H4 (cell line): Measurements from ENCODE around the gene SNX10. TPM values are rescaled to one million over a fixed set of nuclear protein-coding genes. Genes with fewer than 3 reads are reported as not detected.

Experiments
- DNase-seq: peaks from one replicate; pipeline ENCODE4 v3.0.0-alpha.2; 2015; ENCODE audit warnings: low spot score
- total RNA-seq: library from RNA; depleted of rRNA; stranded (reverse); fragments of >200 nt; shearing (Covaris generic); gene quantifications from 2 replicates; pipeline ENCODE4 v1.2.3, GENCODE V29; 2014

SNX10 gene
- total RNA-seq, 1 experiment from 2014 or later = 38.2 TPM

GRCh38 chr7:26298472-26299058 lies 6.9 kb downstream of the SNX10 start:
- DNase-seq = no peak

DNA sequence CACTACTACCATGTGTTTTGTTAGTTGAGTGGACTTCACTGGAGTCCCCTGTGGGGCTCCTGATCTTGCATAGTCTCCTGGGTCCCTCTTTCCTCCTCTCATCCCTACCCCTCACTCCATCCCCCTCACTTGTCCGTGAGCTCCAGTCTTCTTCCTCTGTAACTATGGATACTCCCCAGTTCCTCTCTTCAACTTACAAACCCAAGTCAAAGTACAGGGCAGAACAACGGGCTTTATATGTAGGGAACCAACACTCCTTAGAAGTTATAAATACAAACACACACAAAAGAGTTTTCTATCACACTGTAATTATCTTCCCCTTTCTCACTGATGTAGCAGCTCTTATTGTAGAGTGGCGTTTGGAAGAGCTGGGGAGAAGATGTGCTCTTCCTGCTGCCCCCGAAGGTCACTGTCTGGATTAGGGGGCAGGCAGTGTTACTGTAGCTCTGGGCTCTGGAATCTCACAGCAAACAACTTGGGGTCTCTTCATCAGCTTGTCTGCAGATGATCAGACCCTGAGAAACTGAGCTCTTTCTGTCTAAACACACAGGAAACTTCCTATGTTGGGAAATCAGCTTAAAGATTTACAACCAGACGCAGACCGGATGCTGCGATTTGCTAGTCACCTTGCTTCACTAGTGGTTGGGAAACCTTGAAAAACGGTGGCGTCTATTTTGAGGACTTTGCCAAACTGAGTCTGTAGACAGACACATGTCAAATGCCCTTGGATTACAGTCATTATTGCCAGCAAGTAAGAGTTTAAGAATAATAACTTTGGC lies 13.6 kb downstream of the SNX10 start:
- DNase-seq = no peak

DNA sequence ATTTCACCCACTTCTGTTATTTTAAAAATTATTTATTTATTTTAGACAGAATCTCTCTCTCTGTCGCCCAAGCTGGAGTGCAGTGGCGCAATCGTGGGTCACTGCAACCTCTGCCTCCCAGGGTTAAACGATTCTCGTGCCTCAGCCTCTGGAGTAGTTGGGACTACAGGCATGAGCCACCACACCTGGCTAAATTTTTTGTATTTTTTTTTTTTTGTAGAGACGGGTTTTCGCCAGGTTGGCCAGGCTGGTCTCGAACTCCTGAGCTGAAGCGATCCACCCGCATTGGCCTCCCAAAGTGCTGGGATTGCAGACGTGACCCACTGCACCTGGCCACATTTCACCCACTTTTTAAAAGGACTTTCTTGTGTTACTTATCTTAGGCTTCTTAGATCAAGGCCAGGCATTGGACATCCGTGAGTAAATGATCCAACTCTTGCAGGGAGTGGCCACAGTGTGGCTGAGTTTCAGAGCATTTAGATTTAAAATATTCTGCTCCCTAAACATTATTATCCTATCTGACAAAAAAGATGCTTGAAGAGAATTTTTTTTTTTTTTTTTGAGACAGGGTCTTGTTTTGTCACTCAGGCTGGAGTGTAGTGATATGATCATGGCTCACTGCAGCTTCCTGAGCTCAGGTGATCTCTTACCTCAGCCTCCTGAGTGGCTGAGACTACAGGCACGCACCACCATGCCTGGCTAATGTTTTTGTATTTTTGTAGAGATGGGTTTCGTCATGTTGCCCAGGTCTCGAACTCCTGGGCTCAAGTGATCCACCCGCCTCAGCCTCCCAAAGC lies 14.4 kb downstream of the SNX10 start:
- DNase-seq = no peak

- no peak for DNase-seq
Observed at GRCh38 chr7:26306790-26307189, 15.1 kb downstream of the SNX10 start.

- peak; percentile 86 for DNase-seq
Observed at GRCh38 chr7:26307226-26307625, 15.6 kb downstream of the SNX10 start.

GRCh38 chr7:26307791-26308190 lies 16.1 kb downstream of the SNX10 start:
- no peak for DNase-seq

DNA sequence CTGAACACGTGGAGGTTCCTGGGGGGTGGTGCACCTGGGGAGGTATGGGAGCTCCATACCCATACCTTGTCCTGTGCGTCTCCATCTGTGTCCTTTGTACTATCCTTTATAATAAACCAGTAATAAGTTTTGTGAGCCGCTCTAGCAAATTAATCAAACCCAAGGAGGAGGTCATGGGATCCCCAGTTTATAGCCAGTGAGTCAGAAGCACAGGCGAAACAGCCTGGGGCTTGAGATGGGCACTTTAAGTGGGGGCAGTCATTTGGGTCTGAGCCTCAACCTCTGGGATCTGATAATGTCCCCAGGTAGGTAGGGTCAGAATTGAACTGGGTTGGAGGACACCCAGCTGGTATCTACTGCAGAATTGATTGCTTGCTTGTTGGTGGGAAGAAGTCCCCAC lies 16.9 kb downstream of the SNX10 start:
- no peak for DNase-seq

DNA sequence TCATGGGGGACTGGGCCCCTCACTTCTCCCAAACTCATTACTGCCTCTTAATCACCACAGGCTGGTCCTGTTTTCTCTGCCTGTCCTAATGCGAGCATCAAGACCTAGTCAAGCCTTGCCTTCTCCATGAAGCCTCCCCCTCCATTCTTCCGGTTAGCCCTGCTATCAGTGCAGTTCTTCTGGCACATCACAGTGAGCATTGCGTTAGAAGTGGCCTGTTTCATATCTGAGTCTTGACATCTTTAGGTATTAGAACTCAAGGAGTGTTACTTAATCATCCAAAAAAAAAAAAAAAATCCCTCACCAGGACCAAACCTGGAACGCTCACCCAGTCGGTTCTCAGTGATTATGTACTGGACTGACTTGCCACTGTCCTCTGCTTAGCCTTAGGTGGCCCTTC lies 17.4 kb downstream of the SNX10 start:
- no peak for DNase-seq

GRCh38 chr7:26311798-26312197 lies 20.1 kb downstream of the SNX10 start:
- DNase-seq = no peak

- no peak for DNase-seq
Observed at GRCh38 chr7:26317211-26317610, 25.5 kb downstream of the SNX10 start.

DNA sequence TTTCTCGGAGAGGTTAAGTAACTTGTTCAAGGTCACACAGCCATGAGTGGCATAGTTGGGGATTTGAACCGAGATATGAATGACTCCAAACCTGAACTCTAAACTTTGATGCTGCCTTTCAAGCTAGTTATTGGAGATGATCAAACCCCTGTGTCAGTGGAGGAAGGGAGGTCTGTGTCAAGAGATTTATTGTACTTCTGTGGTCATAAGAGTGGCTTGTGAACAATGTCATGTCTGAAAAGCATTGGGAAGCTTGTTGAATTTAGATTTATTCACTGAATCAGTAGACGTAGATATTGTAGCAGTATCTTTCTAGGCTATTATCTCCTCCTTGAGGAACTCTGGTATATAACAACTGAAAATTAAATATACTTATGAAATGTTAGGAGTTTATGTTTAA lies 27.3 kb downstream of the SNX10 start:
- no peak for DNase-seq

GRCh38 chr7:26319636-26320035 lies 28.0 kb downstream of the SNX10 start:
- DNase-seq = no peak

GRCh38 chr7:26320878-26321277 lies 29.2 kb downstream of the SNX10 start:
- DNase-seq = no peak

- peak; percentile 54 for DNase-seq
Observed at GRCh38 chr7:26321435-26321834, 29.8 kb downstream of the SNX10 start.

GRCh38 chr7:26326211-26326610 lies 34.5 kb downstream of the SNX10 start:
- no peak for DNase-seq

GRCh38 chr7:26328498-26329390 lies 37.1 kb downstream of the SNX10 start:
- no peak for DNase-seq

- no peak for DNase-seq
Observed at GRCh38 chr7:26329520-26330255, 38.0 kb downstream of the SNX10 start.

DNA sequence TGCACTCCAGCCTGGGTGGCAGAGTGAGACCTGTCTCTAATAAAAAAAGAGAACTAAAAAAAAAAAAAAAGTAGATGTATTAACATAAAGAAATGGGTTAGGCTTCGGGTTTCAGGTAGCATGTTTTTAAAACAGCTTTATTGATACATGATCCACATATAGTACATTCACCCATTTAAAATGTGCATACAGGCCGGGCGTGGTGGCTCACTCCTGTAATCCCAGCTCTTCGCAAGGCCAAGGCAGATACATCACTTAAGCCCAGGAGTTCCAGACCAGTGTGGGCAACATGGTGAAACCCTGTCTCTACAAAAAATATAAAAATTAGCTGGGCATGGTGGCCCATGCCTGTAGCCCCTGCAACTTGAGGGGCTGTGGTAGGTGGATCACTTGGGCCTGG lies 39.5 kb downstream of the SNX10 start:
- DNase-seq = no peak

GRCh38 chr7:26331789-26332188 lies 40.1 kb downstream of the SNX10 start:
- no peak for DNase-seq

GRCh38 chr7:26332698-26333097 lies 41.0 kb downstream of the SNX10 start:
- DNase-seq = no peak
